ENCODE data around the gene PDE3B. TPM values are rescaled to one million over a fixed set of nuclear protein-coding genes. Genes with fewer than 3 reads are reported as not detected.
"Not testable (repeated sequence)": the region's sequence is repeated elsewhere in the genome, so short reads cannot be mapped to it uniquely, and the experiment has no call there.

Gene PDE3B
- polyA plus RNA-seq, 4 donors, result 0.67 to 25.8 (median 2.4) TPM

DNA sequence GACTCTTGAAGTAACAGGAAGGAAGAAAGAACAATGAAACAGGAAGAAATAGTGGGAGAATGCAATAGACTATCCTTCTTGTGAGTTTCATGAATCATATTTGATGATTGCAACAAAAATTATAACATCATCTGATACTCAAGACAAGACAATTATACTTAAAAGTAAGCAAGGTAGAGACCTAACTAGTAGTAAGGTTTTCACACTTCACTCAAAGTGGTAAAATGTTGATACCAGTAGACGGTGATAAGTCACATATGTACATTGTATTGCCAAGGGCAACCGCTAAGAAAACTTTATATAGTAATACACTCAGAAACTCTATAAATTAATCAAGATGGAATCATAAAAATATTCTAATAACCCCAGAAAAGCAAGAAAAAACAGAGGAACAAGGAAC, 140.6 kb downstream of the PDE3B start:
- Histone ChIP-seq H3K27ac (ENCODE audit: low read depth in 1 of 3, low read length in 2 of 3) (no peak overlapping the region), H3K4me1 (ENCODE audit: control insufficient read depth in 3 of 3, insufficient read depth in 2 of 3, low read depth in 1 of 3, low read length in 2 of 3) (no peaks in the 10 kb centered on the region), H3K27me3 (ENCODE audit: control insufficient read depth in 3 of 3, insufficient read depth in 3 of 3, low read length in 3 of 3) (no peaks in the 10 kb centered on the region), H3K4me3 (ENCODE audit: low read depth in 1 of 3, low read length in 3 of 3) (no peak overlapping the region), H3K36me3 (ENCODE audit: control insufficient read depth in 3 of 3, insufficient read depth in 2 of 3, low read depth in 1 of 3, low read length in 3 of 3) (no peaks in the 10 kb centered on the region), H3K9me3 (ENCODE audit: control insufficient read depth in 2 of 2, insufficient read depth in 1 of 2, low read depth in 1 of 2, low read length in 1 of 2) (no peaks in the 10 kb centered on the region)
- 68 to 83% (median 82%) methylated on average over 2 of the region's 2 CpGs for WGBS, 3 donors
- no peak for DNase-seq
- no peak for FAIRE-seq

DNA sequence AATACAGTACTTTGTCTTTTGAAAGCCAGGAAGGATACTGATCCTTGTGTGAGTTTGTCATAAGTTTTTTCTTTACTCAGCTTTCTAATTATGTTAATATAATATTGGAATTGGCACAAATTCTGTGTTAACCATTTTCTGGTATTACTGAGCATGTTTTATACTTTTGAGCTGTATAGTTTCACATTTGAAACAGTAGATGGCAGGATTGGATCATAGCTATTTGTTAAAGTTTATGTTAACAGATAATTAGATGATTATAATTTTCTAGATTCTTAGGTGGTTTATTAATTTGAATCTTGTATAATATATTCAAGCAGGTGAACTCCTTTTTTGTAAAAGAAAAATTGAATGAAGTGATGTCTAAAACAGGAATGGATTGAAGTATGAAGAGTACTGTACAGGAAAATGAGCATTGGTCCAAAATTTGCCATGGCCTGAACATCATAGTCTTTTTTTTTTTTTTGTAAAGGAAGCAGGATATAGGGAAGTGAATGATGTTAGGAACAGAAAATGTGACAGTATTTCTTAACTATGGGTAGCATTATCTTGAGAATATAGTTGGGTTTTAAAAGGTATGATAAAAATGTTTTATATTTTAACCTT, 146.4 kb downstream of the PDE3B start:
- no peaks in the 10 kb centered on the region for H3K36me3 ChIP-seq (ENCODE audit: control insufficient read depth in 3 of 3, insufficient read depth in 2 of 3, low read depth in 1 of 3, low read length in 3 of 3)
- H3K9me3 ChIP-seq (ENCODE audit: control insufficient read depth in 2 of 2, insufficient read depth in 1 of 2, low read depth in 1 of 2, low read length in 1 of 2), result no peaks in the 10 kb centered on the region
- H3K27ac ChIP-seq (ENCODE audit: low read depth in 1 of 3, low read length in 2 of 3), result no peak overlapping the region
- H3K4me1 ChIP-seq (ENCODE audit: control insufficient read depth in 3 of 3, insufficient read depth in 2 of 3, low read depth in 1 of 3, low read length in 2 of 3), result no peaks in the 10 kb centered on the region
- H3K27me3 ChIP-seq (ENCODE audit: control insufficient read depth in 3 of 3, insufficient read depth in 3 of 3, low read length in 3 of 3), result no peaks in the 10 kb centered on the region
- FAIRE-seq, result peak; percentile 41
- no peak overlapping the region for H3K4me3 ChIP-seq (ENCODE audit: low read depth in 1 of 3, low read length in 3 of 3)
- DNase-seq, result peak; percentile 22 to 29

DNA sequence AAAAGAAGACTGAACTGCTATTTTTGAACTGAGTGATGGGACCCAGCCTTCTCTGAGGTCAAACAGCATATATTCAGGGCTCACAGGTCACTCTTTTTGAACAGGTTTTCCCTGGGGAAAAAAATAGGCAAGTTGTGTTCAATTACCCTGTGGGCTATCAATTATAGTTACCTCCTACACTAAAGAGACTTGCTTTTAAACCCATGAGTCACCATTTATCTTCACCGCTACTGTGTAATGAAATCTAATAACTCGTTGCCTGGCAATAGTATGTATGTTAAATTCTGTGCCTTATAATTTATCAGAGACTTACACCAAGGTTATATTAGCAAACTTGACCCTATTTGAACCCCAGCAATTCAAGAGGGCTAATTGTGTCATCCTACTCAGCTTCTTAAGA, 149.9 kb downstream of the PDE3B start:
- H3K9me3 ChIP-seq (ENCODE audit: control insufficient read depth in 2 of 2, insufficient read depth in 1 of 2, low read depth in 1 of 2, low read length in 1 of 2), result no peaks in the 10 kb centered on the region
- H3K27me3 ChIP-seq (ENCODE audit: control insufficient read depth in 3 of 3, insufficient read depth in 3 of 3, low read length in 3 of 3), result no peaks in the 10 kb centered on the region
- H3K27ac ChIP-seq (ENCODE audit: low read depth in 1 of 3, low read length in 2 of 3), result no peak overlapping the region
- H3K36me3 ChIP-seq (ENCODE audit: control insufficient read depth in 3 of 3, insufficient read depth in 2 of 3, low read depth in 1 of 3, low read length in 3 of 3), result no peaks in the 10 kb centered on the region
- no peak for FAIRE-seq
- peak in 1 of 2 donors; percentile 3 for DNase-seq
- H3K4me3 ChIP-seq (ENCODE audit: low read depth in 1 of 3, low read length in 3 of 3), result no peak overlapping the region
- 32 to 66% (median 55%) methylated on average over 2 of the region's 2 CpGs for WGBS, 3 donors
- no peaks in the 10 kb centered on the region for H3K4me1 ChIP-seq (ENCODE audit: control insufficient read depth in 3 of 3, insufficient read depth in 2 of 3, low read depth in 1 of 3, low read length in 2 of 3)

DNA sequence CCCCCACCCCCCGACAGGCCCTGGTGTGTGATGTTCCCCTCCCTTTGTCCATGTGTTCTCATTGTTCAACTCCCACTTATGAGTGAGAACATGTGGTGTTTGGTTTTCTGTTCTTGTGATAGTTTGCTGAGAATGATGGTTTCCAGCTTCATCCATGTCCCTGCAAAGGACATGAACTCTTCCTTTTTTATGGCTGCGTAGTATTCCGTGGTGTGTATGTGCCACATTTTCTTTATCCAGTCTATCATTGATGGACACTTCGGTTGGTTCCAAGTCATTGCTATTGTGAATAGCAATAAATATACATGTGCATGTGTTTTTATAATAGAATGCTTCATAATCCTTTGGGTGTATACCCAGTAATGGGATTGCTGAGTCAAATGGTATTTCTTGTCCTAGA, 152.4 kb downstream of the PDE3B start:
- not testable (repeated sequence) for FAIRE-seq; H3K27me3 ChIP-seq (ENCODE audit: control insufficient read depth in 3 of 3, insufficient read depth in 3 of 3, low read length in 3 of 3); H3K4me1 ChIP-seq (ENCODE audit: control insufficient read depth in 3 of 3, insufficient read depth in 2 of 3, low read depth in 1 of 3, low read length in 2 of 3); H3K9me3 ChIP-seq (ENCODE audit: control insufficient read depth in 2 of 2, insufficient read depth in 1 of 2, low read depth in 1 of 2, low read length in 1 of 2); H3K27ac ChIP-seq (ENCODE audit: low read depth in 1 of 3, low read length in 2 of 3); H3K4me3 ChIP-seq (ENCODE audit: low read depth in 1 of 3, low read length in 3 of 3); H3K36me3 ChIP-seq (ENCODE audit: control insufficient read depth in 3 of 3, insufficient read depth in 2 of 3, low read depth in 1 of 3, low read length in 3 of 3); DNase-seq
- WGBS, 3 donors, result 94 to 96% (median 94%) methylated on average over 4 of the region's 4 CpGs

DNA sequence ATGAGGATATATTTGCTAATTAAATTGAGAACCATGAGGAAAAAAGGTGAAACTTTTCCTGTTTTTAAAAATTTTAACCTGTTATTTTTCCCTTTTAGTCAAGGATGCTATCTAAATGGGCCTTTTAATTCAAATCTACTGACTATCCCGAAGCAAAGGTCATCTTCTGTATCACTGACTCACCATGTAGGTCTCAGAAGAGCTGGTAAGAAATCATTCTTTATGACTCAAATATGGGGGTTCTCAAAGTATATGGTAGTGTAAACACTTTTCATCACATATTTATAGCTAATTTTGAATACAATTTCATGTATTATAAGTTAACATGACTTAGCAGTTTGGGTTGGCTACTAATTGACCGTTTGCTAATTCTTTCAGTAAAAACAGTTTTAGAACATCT, 160.2 kb downstream of the PDE3B start:
- no peak for DNase-seq
- Histone ChIP-seq H3K27me3 (ENCODE audit: control insufficient read depth in 3 of 3, insufficient read depth in 3 of 3, low read length in 3 of 3) (no peaks in the 10 kb centered on the region), H3K9me3 (ENCODE audit: control insufficient read depth in 2 of 2, insufficient read depth in 1 of 2, low read depth in 1 of 2, low read length in 1 of 2) (no peaks in the 10 kb centered on the region), H3K27ac (ENCODE audit: low read depth in 1 of 3, low read length in 2 of 3) (no peak overlapping the region), H3K4me3 (ENCODE audit: low read depth in 1 of 3, low read length in 3 of 3) (no peak overlapping the region), H3K36me3 (ENCODE audit: control insufficient read depth in 3 of 3, insufficient read depth in 2 of 3, low read depth in 1 of 3, low read length in 3 of 3) (peaks cover 0 to 6% (median 0%) of the 10 kb centered on the region in 3 donors), H3K4me1 (ENCODE audit: control insufficient read depth in 3 of 3, insufficient read depth in 2 of 3, low read depth in 1 of 3, low read length in 2 of 3) (no peaks in the 10 kb centered on the region)
- no peak for FAIRE-seq
- 89 to 97% (median 93%) methylated on average over 2 of the region's 2 CpGs for WGBS, 3 donors

DNA sequence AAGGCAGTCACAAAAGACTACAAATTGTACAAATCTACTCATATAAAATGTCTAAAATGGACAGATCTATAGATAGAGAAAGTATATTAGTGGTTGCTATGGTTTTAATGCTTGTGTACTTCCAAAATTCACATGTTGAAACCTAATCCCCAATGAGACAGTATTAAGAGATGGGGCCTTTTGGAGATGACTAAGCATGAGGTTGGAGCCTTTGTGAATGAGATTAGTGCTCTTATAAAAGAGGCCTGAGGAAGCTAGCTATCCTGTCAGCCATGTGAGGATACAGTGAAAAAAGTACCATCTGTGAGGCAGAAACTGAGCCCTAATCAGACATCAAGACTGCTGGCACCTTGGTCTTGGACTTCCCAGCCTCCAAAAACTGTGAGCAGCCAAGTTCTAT, 165.9 kb downstream of the PDE3B start:
- FAIRE-seq (no peak), DNase-seq (no peak)
- no peaks in the 10 kb centered on the region for H3K36me3 ChIP-seq (ENCODE audit: control insufficient read depth in 3 of 3, insufficient read depth in 2 of 3, low read depth in 1 of 3, low read length in 3 of 3)
- no peak overlapping the region for H3K27ac ChIP-seq (ENCODE audit: low read depth in 1 of 3, low read length in 2 of 3)
- no peaks in the 10 kb centered on the region for H3K4me1 ChIP-seq (ENCODE audit: control insufficient read depth in 3 of 3, insufficient read depth in 2 of 3, low read depth in 1 of 3, low read length in 2 of 3)
- no peaks in the 10 kb centered on the region for H3K9me3 ChIP-seq (ENCODE audit: control insufficient read depth in 2 of 2, insufficient read depth in 1 of 2, low read depth in 1 of 2, low read length in 1 of 2)
- no peak overlapping the region for H3K4me3 ChIP-seq (ENCODE audit: low read depth in 1 of 3, low read length in 3 of 3)
- H3K27me3 ChIP-seq (ENCODE audit: control insufficient read depth in 3 of 3, insufficient read depth in 3 of 3, low read length in 3 of 3), result no peaks in the 10 kb centered on the region

DNA sequence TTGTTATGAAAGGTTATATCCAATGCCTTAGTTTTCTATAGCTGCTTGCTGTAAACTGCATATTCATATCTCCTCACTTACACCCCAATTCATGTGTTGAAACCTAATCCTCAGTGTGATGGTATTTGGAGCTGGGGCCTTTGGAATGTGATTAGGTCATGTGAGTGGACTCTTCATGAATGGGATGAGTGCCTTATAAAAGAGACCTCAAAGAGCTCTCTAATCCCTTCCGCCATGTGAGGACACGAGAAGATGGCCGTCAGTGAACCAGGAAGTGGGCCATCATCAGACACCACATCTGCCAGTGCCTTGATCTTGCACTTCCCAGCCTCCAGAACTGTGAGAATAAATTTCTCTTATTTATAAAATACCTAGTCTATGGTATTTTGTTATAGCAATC, 169.2 kb downstream of the PDE3B start:
- peaks cover 0 to 2% (median 0%) of the 10 kb centered on the region in 3 donors for H3K36me3 ChIP-seq (ENCODE audit: control insufficient read depth in 3 of 3, insufficient read depth in 2 of 3, low read depth in 1 of 3, low read length in 3 of 3)
- DNase-seq (no peak), FAIRE-seq (no peak)
- no peaks in the 10 kb centered on the region for H3K9me3 ChIP-seq (ENCODE audit: control insufficient read depth in 2 of 2, insufficient read depth in 1 of 2, low read depth in 1 of 2, low read length in 1 of 2)
- H3K27ac ChIP-seq (ENCODE audit: low read depth in 1 of 3, low read length in 2 of 3), result no peak overlapping the region
- no peak overlapping the region for H3K4me3 ChIP-seq (ENCODE audit: low read depth in 1 of 3, low read length in 3 of 3)
- H3K27me3 ChIP-seq (ENCODE audit: control insufficient read depth in 3 of 3, insufficient read depth in 3 of 3, low read length in 3 of 3), result no peaks in the 10 kb centered on the region
- no peaks in the 10 kb centered on the region for H3K4me1 ChIP-seq (ENCODE audit: control insufficient read depth in 3 of 3, insufficient read depth in 2 of 3, low read depth in 1 of 3, low read length in 2 of 3)
- WGBS, 3 donors, result 91 to 94% (median 92%) methylated on average over 3 of the region's 3 CpGs

DNA sequence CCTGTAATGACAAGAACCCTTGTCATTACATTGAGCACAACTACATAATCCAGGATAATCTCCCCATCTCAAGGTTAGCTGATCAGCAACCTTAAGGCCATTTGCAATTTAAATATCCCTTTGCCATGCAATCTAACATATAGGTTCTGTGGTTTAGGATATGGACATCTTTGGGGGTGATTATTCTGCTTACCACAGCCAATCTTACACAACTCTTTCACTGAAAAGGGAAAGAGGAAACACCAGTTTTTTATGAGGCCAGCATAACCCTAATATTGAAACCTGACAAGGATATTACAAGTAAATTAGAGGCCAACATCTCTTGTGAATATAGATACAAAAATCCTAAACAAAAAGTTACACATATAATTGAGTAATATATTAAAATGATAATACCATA, 169.9 kb downstream of the PDE3B start:
- Histone ChIP-seq H3K4me1 (ENCODE audit: control insufficient read depth in 3 of 3, insufficient read depth in 2 of 3, low read depth in 1 of 3, low read length in 2 of 3) (no peaks in the 10 kb centered on the region), H3K27ac (ENCODE audit: low read depth in 1 of 3, low read length in 2 of 3) (no peak overlapping the region), H3K9me3 (ENCODE audit: control insufficient read depth in 2 of 2, insufficient read depth in 1 of 2, low read depth in 1 of 2, low read length in 1 of 2) (no peaks in the 10 kb centered on the region), H3K27me3 (ENCODE audit: control insufficient read depth in 3 of 3, insufficient read depth in 3 of 3, low read length in 3 of 3) (no peaks in the 10 kb centered on the region), H3K4me3 (ENCODE audit: low read depth in 1 of 3, low read length in 3 of 3) (no peak overlapping the region), H3K36me3 (ENCODE audit: control insufficient read depth in 3 of 3, insufficient read depth in 2 of 3, low read depth in 1 of 3, low read length in 3 of 3) (peaks cover 0 to 2% (median 0%) of the 10 kb centered on the region in 3 donors)
- FAIRE-seq, result no peak
- DNase-seq, result no peak

DNA sequence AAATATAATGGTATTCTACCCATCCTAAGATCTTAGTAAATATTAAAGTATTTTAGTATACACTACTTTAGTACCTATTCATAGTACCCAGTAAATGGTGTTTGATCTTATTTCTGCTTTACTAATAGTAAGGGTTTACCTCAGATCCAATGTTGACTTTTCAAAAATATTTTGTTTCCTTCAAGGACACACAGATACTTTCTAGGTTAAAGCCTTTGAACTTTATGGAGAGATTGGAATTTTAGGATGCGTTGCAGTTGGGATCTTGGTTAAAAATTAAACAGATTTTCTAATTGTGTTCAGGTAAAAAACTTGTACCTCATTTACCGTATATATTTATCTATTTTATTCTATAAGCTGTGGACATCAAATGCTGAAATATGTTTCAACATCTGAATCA, 175.2 kb downstream of the PDE3B start:
- Histone ChIP-seq H3K4me1 (ENCODE audit: control insufficient read depth in 3 of 3, insufficient read depth in 2 of 3, low read depth in 1 of 3, low read length in 2 of 3) (no peaks in the 10 kb centered on the region), H3K9me3 (ENCODE audit: control insufficient read depth in 2 of 2, insufficient read depth in 1 of 2, low read depth in 1 of 2, low read length in 1 of 2) (peaks cover 0 to 2% of the 10 kb centered on the region in 2 donors), H3K36me3 (ENCODE audit: control insufficient read depth in 3 of 3, insufficient read depth in 2 of 3, low read depth in 1 of 3, low read length in 3 of 3) (peaks cover 0 to 11% (median 0%) of the 10 kb centered on the region in 3 donors), H3K27ac (ENCODE audit: low read depth in 1 of 3, low read length in 2 of 3) (no peak overlapping the region), H3K4me3 (ENCODE audit: low read depth in 1 of 3, low read length in 3 of 3) (no peak overlapping the region), H3K27me3 (ENCODE audit: control insufficient read depth in 3 of 3, insufficient read depth in 3 of 3, low read length in 3 of 3) (no peaks in the 10 kb centered on the region)
- DNase-seq (no peak), FAIRE-seq (no peak)
- 56 to 79% (median 73%) methylated on average over 2 of the region's 2 CpGs for WGBS, 3 donors
